ENCODE results near the gene ZNF805. TPM values are rescaled to one million over a fixed set of nuclear protein-coding genes. Genes with fewer than 3 reads are reported as not detected.
A peak's percentile ranks its signal among the peaks of the same experiment; 100 is the strongest.

Gene ZNF805
- total and polyA plus RNA-seq, 2 experiments from 2014 or later, result 4.8 to 20.2 TPM

- no peak overlapping the region for H3K4me3 ChIP-seq
- no peaks in the 10 kb centered on the region for H3K9me3 ChIP-seq (ENCODE audit: low read depth)
- peaks cover 56% of the 10 kb centered on the region for H3K36me3 ChIP-seq
- no peak overlapping the region for H3K27ac ChIP-seq
- TF ChIP-seq CTCF (IDR thresholded peaks at IDR 0.05; ENCODE audit: low read depth, low read length), result no peak
- H3K4me1 ChIP-seq (ENCODE audit: low read depth), result no peaks in the 10 kb centered on the region
- DNase-seq (ENCODE audit: low read depth in 1 of 2, low spot score in 1 of 2), result no peak
- no peaks in the 10 kb centered on the region for H3K27me3 ChIP-seq
Measured at GRCh38 chr19:57292547-57292946, 52.1 kb downstream of the ZNF805 start.

GRCh38 chr19:57293719-57294118 lies 53.3 kb downstream of the ZNF805 start:
- H3K36me3 ChIP-seq, result peaks cover 45% of the 10 kb centered on the region

GRCh38 chr19:57302020-57302465 lies 61.6 kb downstream of the ZNF805 start:
- TF ChIP-seq CTCF (IDR thresholded peaks at IDR 0.05; ENCODE audit: low read depth, low read length), result peak; percentile 14
- H3K36me3 ChIP-seq, result peaks cover 3% of the 10 kb centered on the region
- H3K9me3 ChIP-seq (ENCODE audit: low read depth), result no peaks in the 10 kb centered on the region
- peak in 1 of 2 donors; percentile 97 for DNase-seq (ENCODE audit: low read depth in 1 of 2, low spot score in 1 of 2)
- H3K4me1 ChIP-seq (ENCODE audit: low read depth), result no peaks in the 10 kb centered on the region
- no peak overlapping the region for H3K27ac ChIP-seq
- H3K4me3 ChIP-seq, result no peak overlapping the region
- no peaks in the 10 kb centered on the region for H3K27me3 ChIP-seq

More at GRCh38 chr19:57293719-57294118, 53.3 kb downstream of the ZNF805 start:
- Histone ChIP-seq H3K4me3 (no peak overlapping the region), H3K9me3 (ENCODE audit: low read depth) (no peaks in the 10 kb centered on the region), H3K27me3 (no peaks in the 10 kb centered on the region), H3K27ac (no peak overlapping the region), H3K4me1 (ENCODE audit: low read depth) (no peaks in the 10 kb centered on the region)
- TF ChIP-seq CTCF (IDR thresholded peaks at IDR 0.05; ENCODE audit: low read depth, low read length), result no peak
- DNase-seq (ENCODE audit: low read depth in 1 of 2, low spot score in 1 of 2), result no peak

- Histone ChIP-seq H3K9me3 (ENCODE audit: low read depth) (no peaks in the 10 kb centered on the region), H3K36me3 (peaks cover 3% of the 10 kb centered on the region), H3K4me1 (ENCODE audit: low read depth) (no peaks in the 10 kb centered on the region), H3K27me3 (no peaks in the 10 kb centered on the region), H3K27ac (no peak overlapping the region), H3K4me3 (no peak overlapping the region)
- DNase-seq (ENCODE audit: low read depth in 1 of 2, low spot score in 1 of 2), result peak in 1 of 2 donors; percentile 30
- TF ChIP-seq CTCF (IDR thresholded peaks at IDR 0.05; ENCODE audit: low read depth, low read length), result no peak
Measured at GRCh38 chr19:57302727-57303401, 62.4 kb downstream of the ZNF805 start.

Other genes starting within 250 kb of the ZNF805 start
- gene USP29, start 120.6 kb upstream of the ZNF805 start, total RNA-seq, result not detected in 2 replicates
- gene USP29, start 120.6 kb upstream of the ZNF805 start, polyA plus RNA-seq, result not detected in 2 replicates
- gene ZIM3, start 95.4 kb upstream of the ZNF805 start, total RNA-seq, result not detected in 2 replicates
- gene ZIM3, start 95.4 kb upstream of the ZNF805 start, polyA plus RNA-seq, result not detected in 2 replicates
- gene DUXA, start 73.1 kb upstream of the ZNF805 start, total RNA-seq, result not detected in 2 replicates
- not detected in 2 replicates for gene DUXA, start 73.1 kb upstream of the ZNF805 start, polyA plus RNA-seq
- 29.1 and 50.5 TPM in 2 replicates for gene ZNF264, start 49.1 kb upstream of the ZNF805 start, total RNA-seq
- 2.9 and 3.8 TPM in 2 replicates for gene ZNF264, start 49.1 kb upstream of the ZNF805 start, polyA plus RNA-seq
- gene AURKC, start 9.6 kb upstream of the ZNF805 start, total RNA-seq, result 0.46 and 1.3 TPM in 2 replicates
- 2.9 TPM in 1 of 2 replicates, not detected in the other for gene AURKC, start 9.6 kb upstream of the ZNF805 start, polyA plus RNA-seq
- gene ZNF460, start 39.9 kb downstream of the ZNF805 start, total RNA-seq, result 28.0 and 59.4 TPM in 2 replicates
- 1.8 and 5.9 TPM in 2 replicates for gene ZNF460, start 39.9 kb downstream of the ZNF805 start, polyA plus RNA-seq
- 9.9 and 12.3 TPM in 2 replicates for gene ZNF543, start 79.8 kb downstream of the ZNF805 start, total RNA-seq
- 3.4 and 7.3 TPM in 2 replicates for gene ZNF543, start 79.8 kb downstream of the ZNF805 start, polyA plus RNA-seq
- gene ZNF304, start 110.6 kb downstream of the ZNF805 start, total RNA-seq, result 8.0 and 9.0 TPM in 2 replicates
- 6.2 and 6.7 TPM in 2 replicates for gene ZNF304, start 110.6 kb downstream of the ZNF805 start, polyA plus RNA-seq
- gene TRAPPC2B, start 122.9 kb downstream of the ZNF805 start, total RNA-seq, result 15.1 and 26.4 TPM in 2 replicates
- 34.6 and 39.3 TPM in 2 replicates for gene TRAPPC2B, start 122.9 kb downstream of the ZNF805 start, polyA plus RNA-seq
- gene ZNF547, start 122.9 kb downstream of the ZNF805 start, total RNA-seq, result 1.8 and 7.2 TPM in 2 replicates
- gene ZNF547, start 122.9 kb downstream of the ZNF805 start, polyA plus RNA-seq, result 0.65 and 0.66 TPM in 2 replicates
- 37.9 and 38.2 TPM in 2 replicates for gene ZNF548, start 149.2 kb downstream of the ZNF805 start, total RNA-seq
- gene ZNF548, start 149.2 kb downstream of the ZNF805 start, polyA plus RNA-seq, result 11.4 and 15.9 TPM in 2 replicates
- 5.8 and 13.0 TPM in 2 replicates for gene ZNF17, start 170.5 kb downstream of the ZNF805 start, total RNA-seq
- gene ZNF17, start 170.5 kb downstream of the ZNF805 start, polyA plus RNA-seq, result 4.2 and 7.1 TPM in 2 replicates
- gene ZNF749, start 194.7 kb downstream of the ZNF805 start, total RNA-seq, result 11.8 and 13.7 TPM in 2 replicates
- 16.6 and 28.8 TPM in 2 replicates for gene ZNF749, start 194.7 kb downstream of the ZNF805 start, polyA plus RNA-seq
- gene VN1R1, start 216.5 kb downstream of the ZNF805 start, total RNA-seq, result 1.2 and 2.3 TPM in 2 replicates
- 2.9 and 4.1 TPM in 2 replicates for gene VN1R1, start 216.5 kb downstream of the ZNF805 start, polyA plus RNA-seq
- gene ZNF772, start 236.9 kb downstream of the ZNF805 start, total RNA-seq, result 32.6 and 37.9 TPM in 2 replicates
- gene ZNF772, start 236.9 kb downstream of the ZNF805 start, polyA plus RNA-seq, result 11.3 and 13.6 TPM in 2 replicates
- 14.0 and 36.2 TPM in 2 replicates for gene ZNF419, start 247.1 kb downstream of the ZNF805 start, total RNA-seq
- gene ZNF419, start 247.1 kb downstream of the ZNF805 start, polyA plus RNA-seq, result 11.3 and 15.8 TPM in 2 replicates